GM12878 (cell line): ENCODE results near the gene AHCYL2. TPM values are rescaled to one million over a fixed set of nuclear protein-coding genes. Genes with fewer than 3 reads are reported as not detected.
A peak's percentile ranks its signal among the peaks of the same experiment; 100 is the strongest.

Source experiments
- ASH2L ChIP-seq: fragments of 300-600, 200-600 bp; sonication (generic); IDR thresholded peaks from 2 replicates; pipeline ENCODE4 v1.6.1; 2017; ENCODE audit warnings: low read depth, mild to moderate bottlenecking, borderline replicate concordance
- CBX5 ChIP-seq: sonication (generic); IDR thresholded peaks from 2 replicates; pipeline ENCODE4 v1.6.1; 2016; ENCODE audit warnings: low read depth, moderate library complexity, mild to moderate bottlenecking, inconsistent platforms
- FOXK2 ChIP-seq: fragments of 450-650 bp; IDR thresholded peaks from 2 replicates; pipeline ENCODE4 v1.6.1; 2017; ENCODE audit warnings: mild to moderate bottlenecking, moderate library complexity
- POLR2AphosphoS2 ChIP-seq: IDR thresholded peaks from 2 replicates; pipeline ENCODE4 v1.6.1; 2011; ENCODE audit warnings: low read depth, mild to moderate bottlenecking, low read length, improper control_type of control experiment, moderate library complexity
- TCF3 ChIP-seq: IDR thresholded peaks from 2 replicates; pipeline ENCODE4 v1.6.1; 2012; ENCODE audit warnings: low read depth, mild to moderate bottlenecking, low read length, borderline replicate concordance; ENCODE audit not compliant: insufficient read depth
- polyA plus RNA-seq, 11 experiments: library from polyadenylated mRNA; depleted of rRNA in 4 of 11; unstranded in 6 of 11; stranded (reverse) in 5 of 11; fragments of >200 nt; fragmentation: Nextera tagmentation in 4 of 11; fragmentation: Illumina TruSeq in 1 of 11; extraction: Ambion mirVana in 4 of 11; extraction: Trizol in 1 of 11; gene quantifications; 1 replicate in 1 of 11; 2 replicates in 10 of 11; pipeline versions ENCODE4 v1.2.1 to v1.2.3, GENCODE V29; 2011 to 2016; ENCODE audit warnings: inconsistent platforms in 2 of 11, missing spikeins in 2 of 11, low read depth in 1 of 11
- total RNA-seq, 4 experiments: library from RNA; depleted of rRNA in 3 of 4; stranded (reverse); fragments of >200 nt in 3 of 4; fragmentation: Illumina TruSeq in 1 of 4; extraction: Trizol in 1 of 4; gene quantifications; 2 replicates each; pipeline versions ENCODE4 v1.2.1 to v1.2.3, GENCODE V29; 2013 to 2021
- TF ChIP-seq, protein P1 (sequence below): fragments of 150-350 bp; IDR thresholded peaks from 2 replicates; pipeline ENCODE4 v1.6.1; 2014; ENCODE audit warnings: mild to moderate bottlenecking, low read depth, low read length
- TF ChIP-seq, protein P2 (sequence below): IDR thresholded peaks from 2 replicates; pipeline ENCODE4 v1.6.1; 2011; ENCODE audit warnings: borderline replicate concordance, low read depth, mild to moderate bottlenecking, moderate library complexity, mixed read lengths, low read length; ENCODE audit not compliant: insufficient read depth; ENCODE audit errors: extremely low read length
- TF ChIP-seq, protein P3 (sequence below): fragments of 450-650 bp; formaldehyde crosslinking; IDR thresholded peaks from 2 replicates; pipeline ENCODE4 v1.5.0; 2022; ENCODE audit warnings: mild to moderate bottlenecking, missing genetic modification characterization

Gene AHCYL2
- total and polyA plus RNA-seq, 10 of the 15 experiments (the other 5 are each of a cell fraction or from before 2014, with no cell fraction given), result 1.7 to 29.1 (median 5.4) TPM

DNA sequence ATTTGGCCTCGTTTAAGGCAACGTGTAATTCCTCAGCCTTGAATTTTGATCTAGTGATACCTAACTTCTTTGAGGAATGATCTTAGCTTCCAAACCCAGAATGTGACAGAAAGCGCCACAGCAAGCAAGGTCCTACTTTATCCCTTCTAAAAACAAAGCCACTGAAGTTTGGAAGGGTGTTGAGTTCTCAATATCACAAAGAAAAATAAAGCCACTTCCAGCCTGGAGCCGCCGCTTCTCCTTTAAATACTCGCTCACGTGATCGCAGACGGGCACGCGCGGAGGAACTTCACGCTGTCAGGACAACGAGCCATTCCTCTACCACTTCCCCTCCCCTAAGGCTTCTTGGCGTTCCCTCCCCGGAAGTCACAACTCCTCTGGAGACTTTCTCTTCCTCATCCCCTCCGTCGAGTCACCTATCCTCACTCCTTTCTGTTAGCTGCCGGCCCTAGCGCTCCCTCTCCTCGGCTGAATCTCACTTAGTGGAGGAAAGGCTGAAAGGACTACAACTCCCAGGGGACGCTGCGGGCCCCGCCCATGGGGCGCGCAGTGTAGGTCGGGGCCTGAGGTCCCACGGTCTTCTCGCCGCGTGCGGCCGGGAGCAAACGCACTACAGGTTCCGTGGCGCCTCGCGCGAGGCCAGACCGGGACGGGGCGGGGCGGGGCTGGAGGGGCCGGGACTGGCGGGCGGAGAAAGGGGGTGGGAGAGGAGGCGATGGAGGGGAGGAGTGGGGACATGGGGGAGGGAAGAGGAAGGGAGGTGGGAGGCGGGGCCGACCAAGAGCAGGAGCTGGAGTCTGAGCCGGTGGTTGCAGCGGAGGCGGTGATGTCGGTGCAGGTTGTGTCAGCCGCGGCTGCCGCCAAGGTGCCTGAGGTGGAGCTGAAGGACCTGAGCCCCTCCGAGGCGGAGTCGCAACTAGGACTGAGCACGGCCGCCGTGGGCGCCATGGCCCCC, at the start of gene AHCYL2 (continued):
- no peak for TF ChIP-seq FOXK2
- TF ChIP-seq, protein P1, sequence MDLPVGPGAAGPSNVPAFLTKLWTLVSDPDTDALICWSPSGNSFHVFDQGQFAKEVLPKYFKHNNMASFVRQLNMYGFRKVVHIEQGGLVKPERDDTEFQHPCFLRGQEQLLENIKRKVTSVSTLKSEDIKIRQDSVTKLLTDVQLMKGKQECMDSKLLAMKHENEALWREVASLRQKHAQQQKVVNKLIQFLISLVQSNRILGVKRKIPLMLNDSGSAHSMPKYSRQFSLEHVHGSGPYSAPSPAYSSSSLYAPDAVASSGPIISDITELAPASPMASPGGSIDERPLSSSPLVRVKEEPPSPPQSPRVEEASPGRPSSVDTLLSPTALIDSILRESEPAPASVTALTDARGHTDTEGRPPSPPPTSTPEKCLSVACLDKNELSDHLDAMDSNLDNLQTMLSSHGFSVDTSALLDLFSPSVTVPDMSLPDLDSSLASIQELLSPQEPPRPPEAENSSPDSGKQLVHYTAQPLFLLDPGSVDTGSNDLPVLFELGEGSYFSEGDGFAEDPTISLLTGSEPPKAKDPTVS, result no peak
- no peak for TF ChIP-seq CBX5
- no peak for TF ChIP-seq ASH2L
- TF ChIP-seq, protein P2, sequence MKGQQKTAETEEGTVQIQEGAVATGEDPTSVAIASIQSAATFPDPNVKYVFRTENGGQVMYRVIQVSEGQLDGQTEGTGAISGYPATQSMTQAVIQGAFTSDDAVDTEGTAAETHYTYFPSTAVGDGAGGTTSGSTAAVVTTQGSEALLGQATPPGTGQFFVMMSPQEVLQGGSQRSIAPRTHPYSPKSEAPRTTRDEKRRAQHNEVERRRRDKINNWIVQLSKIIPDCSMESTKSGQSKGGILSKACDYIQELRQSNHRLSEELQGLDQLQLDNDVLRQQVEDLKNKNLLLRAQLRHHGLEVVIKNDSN, result peak; percentile 91
- TF ChIP-seq POLR2AphosphoS2, result no peak
- TF ChIP-seq TCF3, result no peak
- TF ChIP-seq, protein P3, sequence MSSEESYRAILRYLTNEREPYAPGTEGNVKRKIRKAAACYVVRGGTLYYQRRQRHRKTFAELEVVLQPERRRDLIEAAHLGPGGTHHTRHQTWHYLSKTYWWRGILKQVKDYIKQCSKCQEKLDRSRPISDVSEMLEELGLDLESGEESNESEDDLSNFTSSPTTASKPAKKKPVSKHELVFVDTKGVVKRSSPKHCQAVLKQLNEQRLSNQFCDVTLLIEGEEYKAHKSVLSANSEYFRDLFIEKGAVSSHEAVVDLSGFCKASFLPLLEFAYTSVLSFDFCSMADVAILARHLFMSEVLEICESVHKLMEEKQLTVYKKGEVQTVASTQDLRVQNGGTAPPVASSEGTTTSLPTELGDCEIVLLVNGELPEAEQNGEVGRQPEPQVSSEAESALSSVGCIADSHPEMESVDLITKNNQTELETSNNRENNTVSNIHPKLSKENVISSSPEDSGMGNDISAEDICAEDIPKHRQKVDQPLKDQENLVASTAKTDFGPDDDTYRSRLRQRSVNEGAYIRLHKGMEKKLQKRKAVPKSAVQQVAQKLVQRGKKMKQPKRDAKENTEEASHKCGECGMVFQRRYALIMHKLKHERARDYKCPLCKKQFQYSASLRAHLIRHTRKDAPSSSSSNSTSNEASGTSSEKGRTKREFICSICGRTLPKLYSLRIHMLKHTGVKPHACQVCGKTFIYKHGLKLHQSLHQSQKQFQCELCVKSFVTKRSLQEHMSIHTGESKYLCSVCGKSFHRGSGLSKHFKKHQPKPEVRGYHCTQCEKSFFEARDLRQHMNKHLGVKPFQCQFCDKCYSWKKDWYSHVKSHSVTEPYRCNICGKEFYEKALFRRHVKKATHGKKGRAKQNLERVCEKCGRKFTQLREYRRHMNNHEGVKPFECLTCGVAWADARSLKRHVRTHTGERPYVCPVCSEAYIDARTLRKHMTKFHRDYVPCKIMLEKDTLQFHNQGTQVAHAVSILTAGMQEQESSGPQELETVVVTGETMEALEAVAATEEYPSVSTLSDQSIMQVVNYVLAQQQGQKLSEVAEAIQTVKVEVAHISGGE (CRISPR knock-in tag), result no peak
- TF ChIP-seq, all 136 proteins: peak for 56
